OCI-LY1 (cell line): ENCODE results near the gene BOD1.

ENCODE experiments used
- CTCF ChIP-seq: fragments of 200-600 bp; sonication (generic), shearing (Covaris generic); IDR thresholded peaks from 2 replicates; pipeline ENCODE4 v1.5.1; 2017; ENCODE audit warnings: mild to moderate bottlenecking, antibody characterized with exemption, low read length, moderate library complexity, mixed read lengths
- EZH2 ChIP-seq: fragments of 200-600 bp; sonication (generic), shearing (Covaris generic); IDR thresholded peaks from 2 replicates; pipeline ENCODE4 v1.8.0; 2017; ENCODE audit warnings: borderline replicate concordance, mixed run types, mild to moderate bottlenecking, antibody characterized with exemption, low read length, moderate library complexity, mixed read lengths

DNA sequence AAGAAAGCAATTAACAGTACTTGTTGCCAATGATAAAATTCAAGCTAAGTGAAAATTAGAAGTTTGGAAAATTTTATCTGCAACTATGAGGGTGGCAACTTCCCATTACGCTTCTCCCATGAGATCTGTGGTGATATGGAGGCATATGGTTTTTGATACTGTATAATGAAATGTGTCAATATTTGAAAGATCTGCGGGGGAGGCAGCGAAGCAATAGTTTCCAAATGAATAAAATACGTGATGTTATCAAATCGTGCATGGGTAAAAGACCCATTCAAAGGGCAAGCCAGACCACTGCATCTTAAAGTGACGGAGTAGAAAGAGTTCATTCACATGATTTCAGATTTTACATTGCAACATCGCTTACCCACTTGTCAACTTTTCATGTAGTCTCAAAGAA, 20.9 kb upstream of the BOD1 start:
- no peak for TF ChIP-seq CTCF
- TF ChIP-seq EZH2 = no peak
